Epidermal melanocyte (primary cell): ENCODE measurements around the gene RASAL2.
"Not testable (repeated sequence)": the region's sequence is repeated elsewhere in the genome, so short reads cannot be mapped to it uniquely, and the experiment has no call there.

Source experiments
- DNase-seq: peaks from one replicate; pipeline ENCODE4 v3.0.0; 2011; ENCODE audit warnings: low spot score; ENCODE audit not compliant: insufficient read length

Gene RASAL2

GRCh38 chr1:178374016-178374415, 280.1 kb downstream of the RASAL2 start:
- no peak for DNase-seq

- DNase-seq, result no peak
Observed at GRCh38 chr1:178376008-178376407, 282.1 kb downstream of the RASAL2 start.

- no peak for DNase-seq
Observed at GRCh38 chr1:178379807-178380206, 285.9 kb downstream of the RASAL2 start.

GRCh38 chr1:178382372-178382771, 288.5 kb downstream of the RASAL2 start:
- DNase-seq, result no peak

GRCh38 chr1:178385662-178386061, 291.8 kb downstream of the RASAL2 start:
- DNase-seq, result no peak

- no peak for DNase-seq
Observed at GRCh38 chr1:178388418-178389145, 294.7 kb downstream of the RASAL2 start.

GRCh38 chr1:178389441-178389840, 295.5 kb downstream of the RASAL2 start:
- no peak for DNase-seq

- not testable (repeated sequence) for DNase-seq
Observed at GRCh38 chr1:178390280-178390679, 296.4 kb downstream of the RASAL2 start.

- no peak for DNase-seq
Observed at GRCh38 chr1:178393370-178393769, 299.5 kb downstream of the RASAL2 start.

GRCh38 chr1:178396789-178397188, 302.9 kb downstream of the RASAL2 start:
- no peak for DNase-seq

- DNase-seq, result no peak
Observed at GRCh38 chr1:178397678-178398077, 303.8 kb downstream of the RASAL2 start.

GRCh38 chr1:178399177-178399728, 305.3 kb downstream of the RASAL2 start:
- DNase-seq, result no peak

- DNase-seq, result no peak
Observed at GRCh38 chr1:178405137-178405536, 311.2 kb downstream of the RASAL2 start.

GRCh38 chr1:178407215-178407614, 313.3 kb downstream of the RASAL2 start:
- no peak for DNase-seq

- DNase-seq, result no peak
Observed at GRCh38 chr1:178407655-178408054, 313.8 kb downstream of the RASAL2 start.

GRCh38 chr1:178408871-178409270, 315.0 kb downstream of the RASAL2 start:
- no peak for DNase-seq

GRCh38 chr1:178409541-178409940, 315.6 kb downstream of the RASAL2 start:
- DNase-seq, result no peak

- DNase-seq, result no peak
Observed at GRCh38 chr1:178411756-178412399, 318.0 kb downstream of the RASAL2 start.

- no peak for DNase-seq
Observed at GRCh38 chr1:178412400-178412770, 318.5 kb downstream of the RASAL2 start.

GRCh38 chr1:178417858-178418257, 324.0 kb downstream of the RASAL2 start:
- no peak for DNase-seq

GRCh38 chr1:178418284-178418955, 324.5 kb downstream of the RASAL2 start:
- no peak for DNase-seq

GRCh38 chr1:178434360-178434759, 340.5 kb downstream of the RASAL2 start:
- no peak for DNase-seq
